Fibroblast of lung (primary cell): ENCODE results near the gene SAXO1. TPM values are rescaled to one million over a fixed set of nuclear protein-coding genes. Genes with fewer than 3 reads are reported as not detected.

ENCODE experiments used
- DNase-seq, 2 donors: peaks; one replicate each; pipeline versions ENCODE4 v3.0.0 to v3.0.0-alpha.2; 2010; ENCODE audit warnings: low read depth in 2 of 2
- H2AFZ ChIP-seq: 2 replicates; pipeline ENCODE4 v1.5.1; 2012; ENCODE audit warnings: low read length, control low read depth, inconsistent platforms
- H3K27ac ChIP-seq: 2 replicates; pipeline ENCODE4 v1.5.1; 2011; ENCODE audit warnings: low read length, control low read depth; ENCODE audit not compliant: insufficient read depth
- H3K27me3 ChIP-seq: 2 replicates; pipeline ENCODE4 v1.5.1; 2011; ENCODE audit warnings: mild to moderate bottlenecking, low read length; ENCODE audit not compliant: control insufficient read depth, insufficient read depth
- H3K36me3 ChIP-seq: 2 replicates; pipeline ENCODE4 v1.5.1; 2011; ENCODE audit warnings: low read length; ENCODE audit not compliant: control insufficient read depth, insufficient read depth
- H3K4me1 ChIP-seq: 2 replicates; pipeline ENCODE4 v1.5.1; 2011; ENCODE audit warnings: low read length; ENCODE audit not compliant: control insufficient read depth, insufficient read depth; ENCODE audit errors: extremely low read depth
- H3K4me2 ChIP-seq: 2 replicates; pipeline ENCODE4 v1.5.1; 2011; ENCODE audit warnings: low read length, control low read depth; ENCODE audit not compliant: insufficient read depth; ENCODE audit errors: extremely low read depth
- H3K4me3 ChIP-seq, 4 experiments: fragments of 200-600 bp in 1 of 4; sonication (generic) in 1 of 4; replicated peaks in 1 of 4; 2 replicates each; pipeline ENCODE4 v1.5.1; 2011 to 2016; ENCODE audit warnings: low read length in 4 of 4, low read depth in 3 of 4, mild to moderate bottlenecking in 3 of 4, control low read depth in 2 of 4, inconsistent platforms in 1 of 4, mixed read lengths in 1 of 4; ENCODE audit not compliant: insufficient read depth in 1 of 4; ENCODE audit errors: control extremely low read depth in 1 of 4
- H3K79me2 ChIP-seq: 2 replicates; pipeline ENCODE4 v1.5.1; 2012; ENCODE audit warnings: mild to moderate bottlenecking, low read length, inconsistent platforms; ENCODE audit not compliant: control insufficient read depth, insufficient read depth
- H3K9ac ChIP-seq: 2 replicates; pipeline ENCODE4 v1.5.1; 2011; ENCODE audit warnings: mild to moderate bottlenecking, low read length, control low read depth; ENCODE audit not compliant: insufficient read depth
- H3K9me3 ChIP-seq: 2 replicates; pipeline ENCODE4 v1.5.1; 2012; ENCODE audit warnings: low read depth, low read length; ENCODE audit not compliant: control insufficient read depth, insufficient read depth
- H4K20me1 ChIP-seq: 2 replicates; pipeline ENCODE4 v1.5.1; 2011; ENCODE audit warnings: low read length; ENCODE audit not compliant: control insufficient read depth, insufficient read depth; ENCODE audit errors: extremely low read depth
- EZH2 ChIP-seq: IDR thresholded peaks from 2 replicates; pipeline ENCODE4 v1.5.1; 2012; ENCODE audit warnings: low read length, control low read depth, mild to moderate bottlenecking; ENCODE audit errors: missing control alignments
- polyA plus RNA-seq, 2 donors: library from polyadenylated mRNA; depleted of rRNA in 1 of 2; stranded (reverse) in 1 of 2; unstranded in 1 of 2; fragments of >200 nt; gene quantifications; 2 replicates each; pipeline ENCODE4 v1.2.1, GENCODE V29; 2011 to 2012; ENCODE audit warnings: missing spikeins in 1 of 2
- total RNA-seq: library from RNA; depleted of rRNA; stranded (reverse); fragments of >200 nt; gene quantifications from 2 replicates; pipeline ENCODE4 v1.2.1, GENCODE V29; 2014
- TF ChIP-seq, protein P1 (sequence below), 2 donors: IDR thresholded peaks in 1 of 2; conservative IDR thresholded peaks in 1 of 2; 1 replicate in 1 of 2; 2 replicates in 1 of 2; pipeline ENCODE4 v1.5.1; 2011 to 2012; ENCODE audit warnings: low read length in 2 of 2, control low read depth in 1 of 2, inconsistent platforms in 1 of 2, low read depth in 1 of 2, mild to moderate bottlenecking in 1 of 2

The SAXO1 gene
- total and polyA plus RNA-seq, 2 donors (not counting 1 experiment from before 2014, with no cell fraction given), result 0.01 to 0.17 TPM

DNA sequence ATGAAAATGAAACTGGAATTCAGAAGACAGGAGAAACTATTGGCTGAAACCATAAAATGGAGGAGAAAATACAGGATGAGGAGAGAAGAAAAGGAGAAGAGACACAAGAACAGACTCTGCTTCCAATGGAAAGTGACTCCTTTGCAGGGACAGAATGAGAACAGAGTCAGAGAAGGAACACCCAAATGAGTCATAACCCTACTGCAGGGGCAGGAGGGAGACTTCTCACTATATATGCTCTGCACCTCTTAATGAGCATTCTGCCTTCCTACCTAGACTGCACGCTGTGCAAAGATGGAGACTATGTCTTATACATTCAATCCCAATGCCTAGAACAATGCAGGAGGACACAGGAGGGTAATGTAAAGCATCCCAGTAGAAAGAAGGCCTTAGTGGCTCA is 2.1 kb downstream of the SAXO1 start:
- DNase-seq, result peak in 1 of 2 donors; percentile 7
- H2AFZ ChIP-seq, result no peak overlapping the region

GRCh38 chr9:19028835-19029451 is 4.1 kb downstream of the SAXO1 start:
- DNase-seq, result peak; percentile 54 to 83

More for the DNA sequence above, 2.1 kb downstream of the SAXO1 start:
- Histone ChIP-seq H3K9me3 (no peaks in the 10 kb centered on the region), H3K4me1 (no peaks in the 10 kb centered on the region), H3K36me3 (no peaks in the 10 kb centered on the region), H3K4me3 (no peak overlapping the region), H3K4me2 (no peak overlapping the region), H3K9ac (no peak overlapping the region), H4K20me1 (no peaks in the 10 kb centered on the region), H3K79me2 (no peaks in the 10 kb centered on the region), H3K27ac (no peak overlapping the region), H3K27me3 (peaks cover 3% of the 10 kb centered on the region)
- no peak for TF ChIP-seq EZH2
- TF ChIP-seq, protein P1, sequence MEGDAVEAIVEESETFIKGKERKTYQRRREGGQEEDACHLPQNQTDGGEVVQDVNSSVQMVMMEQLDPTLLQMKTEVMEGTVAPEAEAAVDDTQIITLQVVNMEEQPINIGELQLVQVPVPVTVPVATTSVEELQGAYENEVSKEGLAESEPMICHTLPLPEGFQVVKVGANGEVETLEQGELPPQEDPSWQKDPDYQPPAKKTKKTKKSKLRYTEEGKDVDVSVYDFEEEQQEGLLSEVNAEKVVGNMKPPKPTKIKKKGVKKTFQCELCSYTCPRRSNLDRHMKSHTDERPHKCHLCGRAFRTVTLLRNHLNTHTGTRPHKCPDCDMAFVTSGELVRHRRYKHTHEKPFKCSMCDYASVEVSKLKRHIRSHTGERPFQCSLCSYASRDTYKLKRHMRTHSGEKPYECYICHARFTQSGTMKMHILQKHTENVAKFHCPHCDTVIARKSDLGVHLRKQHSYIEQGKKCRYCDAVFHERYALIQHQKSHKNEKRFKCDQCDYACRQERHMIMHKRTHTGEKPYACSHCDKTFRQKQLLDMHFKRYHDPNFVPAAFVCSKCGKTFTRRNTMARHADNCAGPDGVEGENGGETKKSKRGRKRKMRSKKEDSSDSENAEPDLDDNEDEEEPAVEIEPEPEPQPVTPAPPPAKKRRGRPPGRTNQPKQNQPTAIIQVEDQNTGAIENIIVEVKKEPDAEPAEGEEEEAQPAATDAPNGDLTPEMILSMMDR (conservative IDR thresholded peaks at IDR 0.05 in 1 of 2, IDR thresholded peaks at IDR 0.05 in 1 of 2; ENCODE audit: low read depth in 1 of 2, low read length in 2 of 2), result no peak

DNA sequence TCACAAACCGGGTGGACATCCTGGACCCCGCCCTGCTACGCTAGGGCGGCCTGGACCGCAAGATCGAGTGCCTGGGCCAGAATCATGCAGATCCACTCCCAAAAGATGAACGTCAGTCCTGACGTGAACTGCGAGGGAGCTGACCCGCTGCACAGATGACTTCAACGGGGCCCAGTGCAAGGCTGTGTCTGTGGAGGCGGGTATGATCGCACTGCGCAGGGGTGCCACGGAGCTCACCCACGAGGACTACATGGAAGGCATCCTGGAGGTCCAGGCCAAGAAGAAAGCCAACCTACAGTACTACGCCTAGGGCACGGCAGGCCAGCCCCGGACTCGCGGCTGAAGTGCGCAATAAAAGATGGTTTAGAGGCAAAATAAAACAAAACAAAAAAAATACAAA is 5.2 kb downstream of the SAXO1 start:
- no peak overlapping the region for H3K4me2 ChIP-seq
- no peak overlapping the region for H3K4me3 ChIP-seq
- DNase-seq, result no peak
- no peak overlapping the region for H2AFZ ChIP-seq
- no peak overlapping the region for H3K9ac ChIP-seq
- H3K4me1 ChIP-seq, result no peaks in the 10 kb centered on the region
- no peak overlapping the region for H3K27ac ChIP-seq
- no peaks in the 10 kb centered on the region for H3K36me3 ChIP-seq
- no peaks in the 10 kb centered on the region for H3K9me3 ChIP-seq
- peaks cover 4% of the 10 kb centered on the region for H3K27me3 ChIP-seq
- no peak for TF ChIP-seq EZH2
- TF ChIP-seq, protein P1 (conservative IDR thresholded peaks at IDR 0.05 in 1 of 2, IDR thresholded peaks at IDR 0.05 in 1 of 2; ENCODE audit: low read depth in 1 of 2, low read length in 2 of 2), result no peak
- no peaks in the 10 kb centered on the region for H3K79me2 ChIP-seq
- H4K20me1 ChIP-seq, result no peaks in the 10 kb centered on the region

More at GRCh38 chr9:19028835-19029451, 4.1 kb downstream of the SAXO1 start:
- Histone ChIP-seq H2AFZ (no peak overlapping the region), H3K4me3 (peak overlapping the region in 1 of 4 experiments; percentile 18), H3K9ac (no peak overlapping the region), H4K20me1 (no peaks in the 10 kb centered on the region), H3K79me2 (no peaks in the 10 kb centered on the region), H3K9me3 (no peaks in the 10 kb centered on the region), H3K27me3 (no peaks in the 10 kb centered on the region), H3K27ac (no peak overlapping the region), H3K36me3 (no peaks in the 10 kb centered on the region), H3K4me2 (no peak overlapping the region), H3K4me1 (no peaks in the 10 kb centered on the region)
- TF ChIP-seq, protein P1 (conservative IDR thresholded peaks at IDR 0.05 in 1 of 2, IDR thresholded peaks at IDR 0.05 in 1 of 2; ENCODE audit: low read depth in 1 of 2, low read length in 2 of 2), result peak; percentile 67 to 70
- no peak for TF ChIP-seq EZH2
